Mucosa of descending colon (tissue), 3 donors: ENCODE data around the gene HAUS5. TPM values are rescaled to one million over a fixed set of nuclear protein-coding genes. Genes with fewer than 3 reads are reported as not detected.

Source experiments
- ATAC-seq: fragments of 200-7000 bp; cut with Tn5 transposase; one replicate; pipeline ENCODE4 v1.9.1; 2020; ENCODE audit warnings: mild to moderate bottlenecking, moderate library complexity
- DNase-seq, 3 donors: peaks; one replicate each; pipeline ENCODE4 v3.0.0-alpha.2; 2020
- H3K36me3 ChIP-seq: fragments of 200-600 bp; one replicate; pipeline ENCODE4 v1.8.0; 2021; ENCODE audit warnings: low read depth, mild to moderate bottlenecking
- H3K4me1 ChIP-seq: fragments of 200-600 bp; one replicate; pipeline ENCODE4 v1.8.0; 2021; ENCODE audit warnings: low read depth, mild to moderate bottlenecking
- H3K4me3 ChIP-seq: fragments of 200-600 bp; one replicate; pipeline ENCODE4 v1.8.0; 2021; ENCODE audit warnings: mild to moderate bottlenecking
- H3K9me3 ChIP-seq: fragments of 200-600 bp; one replicate; pipeline ENCODE4 v1.8.0; 2021; ENCODE audit warnings: mild to moderate bottlenecking
- intact Hi-C, 2 donors: fragments of 100-400 bp; cut with DNase I in 1 of 2; cut with micrococcal nuclease in 1 of 2; formaldehyde crosslinking; loops; one replicate each; pipeline versions ENCODE4 v1.11.0 to v1.11.1; 2022; cut with DNase I, micrococcal nuclease
- total RNA-seq, 3 donors: library from RNA; stranded (reverse); fragmentation: NEBNext Ultra II Directional in 2 of 3; extraction: Animal tissue kit (Norgen Biotek cat#: 25700) in 2 of 3; gene quantifications; one replicate each; pipeline versions ENCODE4 v1.2.1 to v1.2.4, GENCODE V29; 2021 to 2023
- TF ChIP-seq, protein P1 (sequence below): fragments of 200-600 bp; IDR thresholded peaks from one replicate; pipeline ENCODE4 v1.8.0; 2022; ENCODE audit warnings: antibody characterized with exemption, mild to moderate bottlenecking
- donor health status: DM: no; HTN: no; CAD: no; lungs with moderate emphysema.
- donor health status: DM: no; HTN: no; CAD: no.
- donor health status: DM: no; HTN: yes; CAD: no.

The HAUS5 gene
- total RNA-seq, 3 donors from 2014 or later, result 6.4 to 13.2 (median 9.0) TPM

DNA sequence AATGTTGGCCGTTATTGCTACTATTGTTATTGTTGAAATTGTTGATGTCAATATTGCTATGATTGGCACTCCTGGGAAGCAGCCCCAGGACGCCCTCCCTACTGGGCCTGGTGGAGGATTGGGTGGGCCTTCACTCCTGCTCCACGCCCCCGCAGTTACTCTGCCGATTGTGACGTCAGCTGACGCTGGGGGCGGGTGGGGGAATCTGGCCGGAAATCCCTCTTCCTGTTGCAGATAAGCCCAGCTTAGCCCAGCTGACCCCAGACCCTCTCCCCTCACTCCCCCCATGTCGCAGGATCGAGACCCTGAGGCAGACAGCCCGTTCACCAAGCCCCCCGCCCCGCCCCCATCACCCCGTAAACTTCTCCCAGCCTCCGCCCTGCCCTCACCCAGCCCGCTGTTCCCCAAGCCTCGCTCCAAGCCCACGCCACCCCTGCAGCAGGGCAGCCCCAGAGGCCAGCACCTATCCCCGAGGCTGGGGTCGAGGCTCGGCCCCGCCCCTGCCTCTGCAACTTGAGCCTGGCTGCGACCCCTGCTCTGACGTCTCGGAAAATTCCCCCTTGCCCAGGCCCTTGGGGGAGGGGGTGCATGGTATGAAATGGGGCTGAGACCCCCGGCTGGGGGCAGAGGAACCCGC, 29.1 kb downstream of the HAUS5 start, which contains the start of gene ETV2:
ETV2 (plus strand) TSS at position 231 of the 637 bp plus-strand sequence. CDS start 716 bp downstream, outside the sequence.
- Histone ChIP-seq H3K4me3 (no peak within 1 kb of the TSS), H3K36me3 (peaks cover 4% of the 10 kb centered on the region), H3K4me1 (peaks cover 13% of the 10 kb centered on the region), H3K9me3 (no peaks in the 10 kb centered on the region)
- ATAC-seq, result no peak
- TF ChIP-seq, protein P1, sequence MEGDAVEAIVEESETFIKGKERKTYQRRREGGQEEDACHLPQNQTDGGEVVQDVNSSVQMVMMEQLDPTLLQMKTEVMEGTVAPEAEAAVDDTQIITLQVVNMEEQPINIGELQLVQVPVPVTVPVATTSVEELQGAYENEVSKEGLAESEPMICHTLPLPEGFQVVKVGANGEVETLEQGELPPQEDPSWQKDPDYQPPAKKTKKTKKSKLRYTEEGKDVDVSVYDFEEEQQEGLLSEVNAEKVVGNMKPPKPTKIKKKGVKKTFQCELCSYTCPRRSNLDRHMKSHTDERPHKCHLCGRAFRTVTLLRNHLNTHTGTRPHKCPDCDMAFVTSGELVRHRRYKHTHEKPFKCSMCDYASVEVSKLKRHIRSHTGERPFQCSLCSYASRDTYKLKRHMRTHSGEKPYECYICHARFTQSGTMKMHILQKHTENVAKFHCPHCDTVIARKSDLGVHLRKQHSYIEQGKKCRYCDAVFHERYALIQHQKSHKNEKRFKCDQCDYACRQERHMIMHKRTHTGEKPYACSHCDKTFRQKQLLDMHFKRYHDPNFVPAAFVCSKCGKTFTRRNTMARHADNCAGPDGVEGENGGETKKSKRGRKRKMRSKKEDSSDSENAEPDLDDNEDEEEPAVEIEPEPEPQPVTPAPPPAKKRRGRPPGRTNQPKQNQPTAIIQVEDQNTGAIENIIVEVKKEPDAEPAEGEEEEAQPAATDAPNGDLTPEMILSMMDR, result no peak
- DNase-seq, result peak; percentile 21 to 70 (median 54)
- intact Hi-C loops, result no loop called here

DNA sequence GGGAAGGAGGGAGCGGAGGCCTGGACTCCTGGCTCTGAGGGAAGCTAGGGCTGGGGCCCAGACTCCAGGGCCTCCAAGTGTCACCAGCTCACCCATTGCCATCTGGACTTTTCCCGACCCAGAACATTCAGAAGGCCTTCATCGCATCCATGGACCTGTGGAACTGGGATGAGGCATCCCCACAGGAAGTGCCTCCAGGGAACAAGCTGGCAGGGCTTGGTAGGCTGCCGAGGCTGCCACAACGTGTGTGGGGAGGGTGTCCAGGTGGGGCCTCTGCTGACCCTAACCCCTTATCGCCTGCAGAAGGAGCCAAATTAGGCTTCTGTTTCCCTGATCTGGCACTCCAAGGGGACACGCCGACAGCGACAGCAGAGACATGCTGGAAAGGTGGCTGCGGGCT, 29.8 kb downstream of the HAUS5 start:
- TF ChIP-seq, protein P1, result no peak
- peaks cover 13% of the 10 kb centered on the region for H3K4me1 ChIP-seq
- ATAC-seq (no peak), DNase-seq (no peak)
- H3K4me3 ChIP-seq, result no peak overlapping the region
- intact Hi-C loops, result no loop called here
- H3K9me3 ChIP-seq, result no peaks in the 10 kb centered on the region
- H3K36me3 ChIP-seq, result peaks cover 2% of the 10 kb centered on the region

DNA sequence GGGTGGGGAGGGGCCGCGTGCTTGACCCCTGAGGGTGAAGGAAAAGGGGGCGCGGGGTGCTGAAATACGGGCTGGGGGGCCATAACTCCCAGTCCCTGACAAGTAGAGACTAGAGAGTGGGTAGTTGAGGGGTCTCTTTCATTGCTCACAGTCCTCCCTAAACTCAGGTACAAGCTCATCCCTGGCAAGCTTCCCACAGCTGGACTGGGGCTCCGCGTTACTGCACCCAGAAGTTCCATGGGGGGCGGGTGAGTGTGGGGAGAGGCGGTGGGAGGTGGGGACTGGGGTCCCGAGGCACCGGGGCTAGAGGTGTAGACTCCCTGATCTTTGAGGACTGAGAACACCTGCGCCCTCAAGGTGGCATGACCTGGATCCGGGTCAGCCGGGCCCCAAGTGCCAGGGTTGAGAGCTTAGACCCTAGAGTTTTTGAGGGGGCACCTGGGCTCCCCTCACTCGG, 30.3 kb downstream of the HAUS5 start:
- Histone ChIP-seq H3K4me3 (peak overlapping the region; percentile 30), H3K36me3 (no peaks in the 10 kb centered on the region), H3K4me1 (peaks cover 17% of the 10 kb centered on the region), H3K9me3 (no peaks in the 10 kb centered on the region)
- intact Hi-C loops, result no loop called here
- DNase-seq, result peak in 2 of 3 donors; percentile 39 to 67
- TF ChIP-seq, protein P1, result no peak
- no peak for ATAC-seq

DNA sequence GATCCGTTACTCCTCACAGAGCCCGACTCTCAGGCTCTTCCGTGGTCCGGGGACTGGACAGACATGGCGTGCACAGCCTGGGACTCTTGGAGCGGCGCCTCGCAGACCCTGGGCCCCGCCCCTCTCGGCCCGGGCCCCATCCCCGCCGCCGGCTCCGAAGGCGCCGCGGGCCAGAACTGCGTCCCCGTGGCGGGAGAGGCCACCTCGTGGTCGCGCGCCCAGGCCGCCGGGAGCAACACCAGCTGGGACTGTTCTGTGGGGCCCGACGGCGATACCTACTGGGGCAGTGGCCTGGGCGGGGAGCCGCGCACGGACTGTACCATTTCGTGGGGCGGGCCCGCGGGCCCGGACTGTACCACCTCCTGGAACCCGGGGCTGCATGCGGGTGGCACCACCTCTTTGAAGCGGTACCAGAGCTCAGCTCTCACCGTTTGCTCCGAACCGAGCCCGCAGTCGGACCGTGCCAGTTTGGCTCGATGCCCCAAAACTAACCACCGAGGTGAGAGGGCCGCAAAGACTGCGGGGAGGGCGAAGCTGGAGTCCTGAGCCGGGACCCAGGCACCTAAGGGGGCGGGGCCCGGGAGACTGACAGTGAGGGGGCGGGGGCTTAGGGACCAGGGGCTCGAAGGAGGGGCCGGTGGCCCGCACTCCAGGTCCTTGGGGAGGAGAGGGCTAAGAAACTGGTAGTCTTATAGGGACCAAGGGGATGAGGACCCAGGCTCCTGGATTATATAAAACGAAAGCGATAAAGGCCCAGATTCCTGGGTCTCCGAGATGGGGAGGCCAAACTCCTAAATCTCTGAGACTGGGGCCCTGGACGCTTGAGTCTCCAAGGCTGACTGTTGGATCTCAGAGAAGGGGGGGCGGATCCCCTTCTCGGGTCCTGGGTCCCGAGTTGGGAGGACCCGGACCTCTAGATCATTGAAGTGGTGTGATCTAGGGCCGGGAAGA, 31.0 kb downstream of the HAUS5 start:
- DNase-seq, result peak; percentile 87 to 93 (median 92)
- H3K4me3 ChIP-seq, result peak overlapping the region; percentile 30
- H3K36me3 ChIP-seq, result no peaks in the 10 kb centered on the region
- peaks cover 19% of the 10 kb centered on the region for H3K4me1 ChIP-seq
- intact Hi-C loops, result no loop called here
- TF ChIP-seq, protein P1, result no peak
- peak; percentile 75 for ATAC-seq
- no peaks in the 10 kb centered on the region for H3K9me3 ChIP-seq

DNA sequence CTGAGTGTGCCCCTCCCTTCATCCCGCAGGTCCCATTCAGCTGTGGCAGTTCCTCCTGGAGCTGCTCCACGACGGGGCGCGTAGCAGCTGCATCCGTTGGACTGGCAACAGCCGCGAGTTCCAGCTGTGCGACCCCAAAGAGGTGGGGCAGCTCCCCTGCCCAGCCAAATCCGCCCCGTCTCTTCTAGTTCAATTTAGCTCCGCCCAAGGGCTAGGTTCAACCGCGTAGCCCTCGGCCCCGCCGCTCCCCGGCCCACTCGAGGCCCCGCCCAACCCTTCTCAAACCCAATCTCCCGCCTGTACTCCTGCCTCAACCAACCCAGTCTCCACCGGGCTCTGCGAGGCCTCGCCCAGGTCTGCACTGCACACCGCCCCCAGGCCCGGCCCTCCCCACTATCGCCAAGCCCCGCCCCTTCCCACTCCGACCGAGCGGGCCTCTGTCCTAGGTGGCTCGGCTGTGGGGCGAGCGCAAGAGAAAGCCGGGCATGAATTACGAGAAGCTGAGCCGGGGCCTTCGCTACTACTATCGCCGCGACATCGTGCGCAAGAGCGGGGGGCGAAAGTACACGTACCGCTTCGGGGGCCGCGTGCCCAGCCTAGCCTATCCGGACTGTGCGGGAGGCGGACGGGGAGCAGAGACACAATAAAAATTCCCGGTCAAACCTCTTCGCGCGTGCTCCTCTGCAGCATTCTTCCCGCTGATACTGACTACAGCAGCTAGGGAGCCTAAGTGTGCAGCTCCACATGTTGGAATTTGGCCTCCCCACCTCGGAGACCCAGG, 31.9 kb downstream of the HAUS5 start:
- peak; percentile 84 for ATAC-seq

More for the DNA sequence above, 31.9 kb downstream of the HAUS5 start:
- H3K4me1 ChIP-seq, result peaks cover 27% of the 10 kb centered on the region
- H3K36me3 ChIP-seq, result no peaks in the 10 kb centered on the region
- TF ChIP-seq, protein P1, result no peak
- DNase-seq, result peak; percentile 96 to 99 (median 97)
- peak overlapping the region; percentile 30 for H3K4me3 ChIP-seq
- intact Hi-C loops, result no loop called here
- H3K9me3 ChIP-seq, result no peaks in the 10 kb centered on the region
